Measurements from ENCODE around the gene CDK2AP2.

- TF ChIP-seq EP300 (IDR thresholded peaks at IDR 0.05) (no peak), REST (IDR thresholded peaks at IDR 0.05) (no peak), CBX2 (IDR thresholded peaks at IDR 0.05; ENCODE audit: borderline replicate concordance, low read depth) (no peak)
Measured at GRCh38 chr11:67506426-67507051, 1.4 kb downstream of the CDK2AP2 start.
